GM21723 (cell line): Measurements from ENCODE around the gene TMEM167A.
A peak's percentile ranks its signal among the peaks of the same experiment; 100 is the strongest.

Source experiments
- ATAC-seq: cut with Tn5 transposase; IDR thresholded peaks from one replicate; pipeline ENCODE4 v1.9.1; 2021; ENCODE audit warnings: mild to moderate bottlenecking, moderate library complexity; ENCODE audit not compliant: unreplicated experiment

TMEM167A gene

DNA sequence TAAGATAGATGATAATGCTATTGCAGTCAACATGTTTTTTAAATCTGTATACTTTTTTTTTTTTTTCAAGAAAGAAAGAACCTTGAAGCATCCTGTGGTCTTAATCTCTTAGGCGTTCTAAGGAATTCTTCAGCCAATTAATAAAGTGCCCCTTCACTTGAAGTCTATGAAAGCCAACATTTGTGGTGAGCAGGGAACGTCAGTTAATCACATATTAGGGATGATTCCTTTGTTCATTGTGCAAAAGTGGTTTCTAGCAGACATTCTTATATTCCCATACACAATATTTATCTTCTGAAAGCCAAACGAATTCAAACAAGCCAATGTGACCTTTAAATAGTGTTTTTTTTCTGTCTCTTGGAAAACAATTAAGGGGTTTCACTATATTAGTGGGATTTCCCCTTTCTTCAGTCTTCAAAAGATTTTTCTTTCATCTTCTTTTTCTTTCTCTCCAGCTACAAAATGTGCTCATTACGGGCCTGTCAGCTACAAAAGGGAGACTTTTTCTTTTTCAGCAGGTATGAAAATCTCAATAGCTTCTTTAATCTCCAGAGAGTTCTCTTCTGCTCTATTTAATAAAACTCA is 40.1 kb downstream of the TMEM167A start:
- ATAC-seq: no peak

DNA sequence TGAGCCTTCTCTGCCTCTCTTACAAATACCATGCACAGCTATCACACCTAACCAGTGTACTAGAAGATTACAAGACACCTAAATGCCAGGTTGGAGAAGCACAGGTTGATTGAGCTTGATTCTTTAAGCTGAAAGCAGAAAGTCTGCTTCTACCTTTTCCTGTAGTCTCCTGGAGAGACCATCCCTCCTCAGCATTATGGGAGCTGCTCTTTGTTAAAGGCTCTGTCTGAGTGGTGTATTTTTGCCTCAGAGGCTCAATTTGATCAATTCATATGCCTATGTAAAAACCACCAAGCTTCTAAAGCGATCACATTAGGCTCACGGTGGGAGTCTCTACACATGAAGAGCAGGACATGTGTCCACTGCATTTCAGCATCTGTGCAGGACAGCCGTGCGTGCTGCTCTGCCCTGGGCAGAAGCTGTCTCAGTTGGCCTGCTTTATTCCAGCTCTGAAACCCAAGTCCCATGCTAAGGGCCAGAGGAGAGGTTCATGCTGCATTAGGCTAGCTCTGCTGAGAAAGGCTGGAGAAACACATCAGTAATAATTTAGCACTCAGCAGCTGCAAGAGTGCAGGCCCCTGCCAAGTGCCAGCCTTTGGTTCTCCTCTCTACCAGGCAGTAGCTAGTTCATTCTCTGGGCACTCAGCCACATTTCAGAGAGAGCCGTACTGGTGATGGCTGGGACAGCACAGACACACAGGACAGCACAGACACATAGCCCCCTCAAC is 41.7 kb downstream of the TMEM167A start:
- ATAC-seq: no peak

DNA sequence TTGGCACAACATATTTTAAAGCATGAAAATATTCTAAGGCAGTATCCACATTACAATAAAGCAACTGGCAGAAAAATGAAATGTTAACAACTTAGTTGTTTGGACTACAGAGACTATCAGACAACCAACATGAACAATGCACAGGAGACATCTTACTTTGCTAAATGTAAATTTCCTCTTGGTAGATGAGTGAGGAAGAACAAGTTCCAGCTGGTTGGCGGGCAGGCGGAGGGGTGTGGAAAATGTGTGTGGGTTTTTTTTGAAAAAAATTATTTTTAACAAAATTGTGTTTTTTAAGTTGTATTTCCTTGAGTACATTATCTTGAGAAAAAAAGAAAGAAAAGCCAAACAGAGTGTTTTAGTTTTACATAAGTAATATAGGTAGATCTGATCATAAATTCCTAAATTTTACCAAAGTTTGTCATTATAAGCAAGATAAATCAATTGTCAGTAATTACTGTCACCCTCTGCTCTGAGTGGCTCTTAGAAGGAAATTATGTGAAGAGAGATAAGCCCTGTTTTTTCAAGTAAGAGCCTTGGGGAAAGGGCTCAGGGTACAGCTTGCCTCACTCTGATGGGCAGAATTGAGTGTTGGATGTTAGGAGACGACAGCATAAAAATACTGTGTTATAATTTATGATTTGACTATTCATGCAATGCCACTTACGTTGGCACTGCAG is 42.5 kb downstream of the TMEM167A start:
- no peak for ATAC-seq

DNA sequence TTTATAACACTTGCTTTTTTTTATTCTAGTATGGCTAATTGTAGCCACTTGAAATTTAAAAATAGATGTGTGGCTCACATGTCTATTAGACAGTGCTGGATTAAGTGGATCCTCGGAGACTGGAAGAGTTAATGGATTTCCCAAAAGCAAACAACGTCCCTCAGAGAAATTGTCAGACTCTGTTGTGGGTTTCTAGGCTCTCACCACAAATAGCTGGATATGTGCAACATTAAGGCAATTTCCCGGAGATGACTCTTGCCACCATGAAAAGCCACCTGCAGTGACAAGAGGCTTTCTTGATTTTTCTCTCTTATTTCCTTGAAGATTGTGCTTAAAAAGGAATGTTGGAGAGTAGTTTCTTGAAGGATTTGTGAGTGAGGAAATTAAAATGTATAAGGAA is 43.2 kb downstream of the TMEM167A start:
- ATAC-seq: no peak

DNA sequence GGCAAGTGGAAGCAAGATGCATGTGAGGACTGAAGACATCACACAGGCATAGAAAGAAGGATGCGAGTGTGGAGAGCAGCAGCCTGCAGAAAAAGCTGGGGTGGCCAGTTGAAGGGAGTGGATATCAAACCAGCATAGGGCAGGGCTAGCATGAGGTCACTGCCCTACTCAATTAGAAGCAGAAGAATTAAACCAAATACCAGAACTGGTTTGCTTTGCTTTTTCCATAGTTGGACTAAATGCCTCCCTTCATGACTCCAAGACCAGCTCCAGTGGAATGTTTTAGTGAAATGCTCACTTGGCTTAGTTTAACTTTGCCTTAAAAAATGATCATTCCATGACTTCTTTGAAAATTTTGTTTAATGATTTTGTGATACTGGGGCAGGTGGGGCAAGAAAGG is 45.8 kb downstream of the TMEM167A start:
- ATAC-seq: no peak

DNA sequence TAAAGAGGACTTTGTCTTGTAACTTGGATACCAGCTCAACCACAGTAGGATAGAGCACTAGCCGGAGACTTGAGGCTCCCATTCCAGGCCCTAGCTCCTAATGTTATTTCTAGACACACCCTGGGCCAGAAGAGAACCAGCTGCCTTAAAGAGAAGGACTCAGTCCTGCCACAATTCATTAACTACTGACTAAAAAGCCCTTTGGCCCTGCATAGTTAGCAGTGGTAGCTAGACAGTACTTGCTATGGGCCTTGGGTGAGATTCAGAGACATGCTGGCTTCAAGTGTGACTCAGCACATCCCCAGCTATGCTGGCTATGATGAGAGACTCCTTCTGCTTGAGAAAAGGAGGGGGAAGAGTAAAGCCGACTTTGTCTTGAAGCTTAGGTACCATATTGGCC is 47.3 kb downstream of the TMEM167A start:
- no peak for ATAC-seq

DNA sequence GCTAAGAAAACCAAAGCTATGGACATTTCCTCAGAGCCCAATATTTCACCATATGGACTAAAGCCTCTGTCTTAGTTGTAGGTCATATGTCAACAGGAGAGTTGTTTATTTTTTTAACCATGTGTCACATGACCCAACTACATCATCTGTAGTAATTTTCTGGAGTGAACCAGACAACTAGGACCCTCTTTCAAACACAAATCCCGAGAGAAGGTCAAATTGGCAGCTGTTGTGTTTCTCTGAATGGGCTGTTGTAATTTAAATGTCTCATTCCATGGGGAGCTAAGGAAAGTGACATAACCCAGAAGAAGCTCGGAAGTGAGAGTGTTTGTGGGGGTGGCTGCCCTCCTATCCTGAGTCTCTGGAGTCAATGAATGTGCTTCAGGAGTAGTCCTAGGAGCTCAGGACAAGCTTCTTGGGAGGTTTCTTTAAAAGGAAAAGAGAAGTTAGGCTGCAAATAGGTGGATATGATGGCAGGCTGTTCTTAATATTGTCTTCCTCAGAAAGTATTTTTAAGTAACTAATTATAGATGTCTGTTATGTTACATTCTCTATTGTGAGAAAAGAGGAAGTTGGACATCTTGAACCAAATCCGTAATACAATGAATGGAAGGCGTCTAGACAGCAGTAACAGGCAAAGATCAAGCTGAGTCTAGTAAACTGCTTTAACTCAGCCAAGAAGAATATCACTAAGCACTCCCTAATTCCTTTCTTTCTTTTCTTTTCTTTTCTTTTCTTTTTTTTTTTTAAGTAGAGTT is 50.1 kb downstream of the TMEM167A start:
- peak; percentile 75 for ATAC-seq

DNA sequence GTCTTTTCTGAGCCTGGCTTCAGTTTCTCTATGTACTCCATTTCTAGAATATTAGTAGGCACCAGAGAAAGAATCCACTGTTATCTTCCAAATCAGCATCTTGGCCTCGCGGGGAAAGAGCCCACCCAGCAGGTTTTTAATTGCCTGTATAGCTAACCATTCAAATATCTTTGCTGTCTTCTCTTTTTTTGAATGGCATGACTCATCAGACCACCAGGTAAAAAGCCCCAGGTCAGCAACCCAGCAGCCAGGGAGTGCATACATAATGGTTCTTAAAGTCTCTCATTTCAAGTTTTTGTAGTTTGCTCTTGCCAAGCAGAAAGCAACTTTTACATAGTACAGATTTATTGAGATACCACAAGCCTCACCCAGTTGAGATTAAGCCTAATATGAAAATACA is 50.7 kb downstream of the TMEM167A start:
- peak; percentile 46 for ATAC-seq

DNA sequence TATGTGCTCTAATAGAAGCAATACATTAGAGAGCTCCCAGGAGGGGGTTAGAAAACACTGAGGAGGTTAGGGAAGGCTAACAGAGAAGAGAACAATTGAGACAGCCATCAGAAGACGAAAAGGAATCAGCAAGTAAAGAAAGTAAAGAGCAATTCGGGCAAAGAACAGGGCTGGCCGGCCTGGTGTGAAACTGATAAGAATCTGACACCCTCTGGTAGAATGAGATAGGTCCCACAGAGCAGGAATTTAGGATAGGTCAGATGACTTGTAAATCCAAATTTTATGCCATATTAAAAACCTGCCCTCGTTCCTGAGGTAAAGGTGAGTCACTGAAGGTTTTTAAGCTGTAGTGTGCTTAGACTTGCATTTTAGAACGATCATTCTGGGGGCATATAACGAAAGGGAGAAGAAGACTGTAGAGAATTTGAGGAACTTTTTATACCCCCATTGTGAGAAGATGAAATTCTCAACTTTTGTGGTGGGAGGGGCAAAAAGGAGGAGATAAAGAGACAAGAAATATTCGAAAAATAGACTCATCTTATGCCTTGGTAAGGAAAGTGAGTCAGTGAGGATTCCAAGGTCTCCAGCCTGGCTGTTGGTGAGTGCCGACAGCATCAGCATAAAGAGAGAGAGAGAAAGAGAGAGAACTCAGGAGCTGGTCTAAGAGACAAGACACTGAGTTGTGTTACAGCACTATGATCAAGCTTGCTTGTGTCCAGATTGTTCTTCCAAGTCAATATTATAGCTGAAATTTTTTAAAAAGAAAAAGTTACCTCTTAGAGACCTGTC is 51.3 kb downstream of the TMEM167A start:
- no peak for ATAC-seq

DNA sequence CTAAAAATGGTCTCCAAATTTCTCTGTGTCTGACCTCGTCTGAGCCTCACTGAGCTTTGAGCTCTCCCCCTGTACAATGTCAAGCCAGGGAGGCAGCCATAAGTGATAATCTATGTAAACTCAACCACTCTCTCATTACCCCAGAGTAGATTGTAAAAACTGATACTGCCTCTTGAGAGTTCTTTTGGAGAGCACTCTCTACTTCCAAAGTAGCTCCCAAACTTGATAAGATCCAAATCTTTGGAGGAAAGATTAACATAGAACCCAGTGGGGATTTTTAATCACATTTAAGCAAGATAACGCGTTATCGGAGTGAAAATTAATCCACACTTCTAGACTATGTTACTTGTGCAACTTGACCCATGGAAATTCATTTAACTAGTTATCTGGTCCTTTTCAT is 54.9 kb downstream of the TMEM167A start:
- ATAC-seq: no peak

DNA sequence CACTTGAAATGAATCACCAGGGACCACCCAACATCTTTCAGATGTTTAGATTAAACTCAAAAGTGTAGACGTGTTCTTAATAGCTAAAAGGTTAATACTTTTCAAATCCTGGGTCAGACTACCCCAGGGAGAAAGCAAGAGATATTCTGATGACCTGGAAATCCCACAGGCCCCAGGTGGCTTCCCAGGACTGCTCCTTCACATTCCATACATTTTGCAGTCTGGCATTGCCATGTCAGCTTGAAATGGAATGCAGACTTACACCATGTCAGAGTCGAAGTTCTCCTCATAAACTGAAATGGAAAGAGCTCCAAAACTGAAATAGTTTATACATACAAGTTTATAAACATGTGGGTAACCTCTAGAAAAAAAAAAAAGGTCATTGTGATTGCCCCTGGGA is 61.5 kb downstream of the TMEM167A start:
- no peak for ATAC-seq

DNA sequence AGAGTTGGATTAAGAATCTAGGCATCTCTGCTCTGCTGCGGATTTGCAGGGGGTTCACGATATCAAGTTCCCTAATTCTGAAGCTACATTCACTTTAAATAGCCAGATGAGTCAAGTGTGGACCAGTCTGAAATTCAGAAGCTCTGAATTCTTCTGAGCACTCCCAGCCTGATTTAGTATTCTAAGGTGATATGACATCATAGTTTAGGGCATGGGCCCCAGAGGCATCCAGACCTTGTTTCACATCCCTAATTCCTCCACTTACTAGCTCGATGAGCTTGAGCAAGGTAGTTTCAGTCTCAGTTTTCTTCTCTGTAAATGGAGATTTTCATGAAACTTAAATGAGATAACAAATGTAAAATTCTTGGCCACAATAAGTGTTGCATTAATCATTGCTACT is 65.2 kb downstream of the TMEM167A start:
- peak; percentile 98 for ATAC-seq

DNA sequence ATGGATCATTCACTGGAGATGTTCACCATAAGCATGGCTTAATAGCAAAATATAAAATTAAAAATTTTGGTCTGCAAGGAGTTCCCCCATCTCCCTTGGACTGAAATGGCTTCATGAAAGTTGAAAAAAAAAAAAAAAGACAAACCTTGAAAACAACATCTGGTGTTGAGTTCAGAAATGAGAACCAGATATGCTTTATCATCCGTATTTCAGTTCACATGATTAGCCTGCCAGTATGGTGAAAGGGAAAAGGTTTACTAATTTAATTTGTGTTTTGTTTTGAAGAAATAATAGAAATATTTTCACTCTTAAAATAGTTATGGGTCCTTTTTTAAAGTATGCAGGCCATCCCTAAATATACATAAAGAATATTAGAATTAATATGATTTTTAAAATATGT is 67.8 kb downstream of the TMEM167A start:
- no peak for ATAC-seq

DNA sequence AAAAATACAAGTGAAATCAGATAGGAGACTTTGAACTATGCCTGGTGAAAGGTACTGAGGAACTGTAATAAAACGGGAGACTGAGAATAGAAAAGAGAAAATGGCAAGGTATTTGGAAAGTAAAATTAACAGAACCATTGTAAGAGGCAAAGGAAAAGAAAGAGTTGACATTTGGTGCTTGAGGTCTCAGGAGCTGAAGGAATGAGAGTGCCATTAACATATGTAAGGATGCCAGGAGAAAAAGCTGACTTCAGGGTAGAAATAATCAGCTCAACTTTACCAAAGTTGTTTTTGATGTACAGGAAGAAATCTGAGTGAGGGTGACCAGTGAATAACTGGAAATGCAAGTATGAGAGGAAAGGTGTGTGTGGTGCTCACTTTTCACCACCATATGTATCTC is 69.4 kb downstream of the TMEM167A start:
- no peak for ATAC-seq

DNA sequence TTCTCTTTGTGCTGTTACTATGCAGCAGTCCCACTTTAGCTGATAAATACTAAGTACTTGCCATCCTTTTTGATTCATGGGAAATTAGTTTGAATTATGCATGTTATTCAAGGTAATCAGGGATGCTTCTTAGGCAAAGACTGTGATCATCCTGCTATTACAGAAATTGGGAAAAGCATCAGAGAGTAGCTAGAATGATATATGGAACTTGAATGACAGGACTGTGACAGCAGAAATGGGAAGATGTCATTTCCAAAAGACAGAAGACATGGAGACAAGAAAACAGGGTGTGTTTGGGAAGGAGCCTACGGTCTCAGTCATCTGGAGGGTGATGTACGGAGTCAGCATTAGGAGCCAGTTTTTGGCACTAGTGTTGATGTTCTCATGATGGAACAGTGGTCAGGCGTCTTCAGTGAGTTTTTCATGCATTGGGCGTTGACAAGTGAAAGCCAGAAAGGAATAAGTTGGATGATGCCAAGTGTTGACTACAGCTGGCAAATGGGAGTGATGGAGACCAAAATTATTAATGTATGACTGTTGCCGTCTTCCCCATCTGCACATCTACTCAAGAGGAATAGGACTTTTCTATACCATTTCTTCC is 70.4 kb downstream of the TMEM167A start:
- ATAC-seq: no peak

DNA sequence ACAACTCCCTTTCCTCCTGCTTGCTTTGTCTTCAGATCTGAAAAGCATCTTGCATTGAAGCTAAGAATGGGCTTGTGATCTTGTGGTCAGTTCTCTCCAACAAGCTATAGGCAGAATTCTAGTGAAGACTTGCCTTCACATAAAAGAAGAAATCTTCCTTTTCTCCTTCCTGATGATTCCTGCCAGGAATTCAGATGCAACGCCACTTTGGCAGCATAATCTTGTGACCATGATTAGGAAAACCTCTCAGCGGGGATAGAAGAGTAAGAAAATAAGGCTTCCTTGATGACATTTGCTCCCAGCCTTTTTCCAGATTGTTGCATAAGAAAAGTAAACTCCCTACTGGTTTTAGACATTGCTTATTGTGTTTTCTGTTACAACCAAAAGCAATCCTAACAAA is 73.4 kb downstream of the TMEM167A start:
- no peak for ATAC-seq
